Parathyroid adenoma (tissue), 2 donors: ENCODE data around the gene PEAK1.

Experiments used
- H2AFZ ChIP-seq: fragments of 300-600 bp; sonication (generic); one replicate; pipeline ENCODE4 v1.7.0; 2017; ENCODE audit warnings: antibody characterized with exemption, mild to moderate bottlenecking
- H3K27ac ChIP-seq: fragments of 300-600 bp; sonication (generic); one replicate; pipeline ENCODE4 v1.7.0; 2017
- H3K27me3 ChIP-seq: fragments of 300-600 bp; sonication (generic); one replicate; pipeline ENCODE4 v1.7.0; 2017; ENCODE audit warnings: low read length; ENCODE audit not compliant: control insufficient read depth, insufficient read depth
- H3K36me3 ChIP-seq: fragments of 300-600 bp; sonication (generic); one replicate; pipeline ENCODE4 v1.7.0; 2017; ENCODE audit warnings: low read length; ENCODE audit not compliant: control insufficient read depth, insufficient read depth
- H3K4me1 ChIP-seq: fragments of 300-600 bp; sonication (generic); one replicate; pipeline ENCODE4 v1.7.0; 2017; ENCODE audit warnings: control low read depth
- H3K4me2 ChIP-seq: fragments of 300-600 bp; sonication (generic); one replicate; pipeline ENCODE4 v1.7.0; 2017; ENCODE audit warnings: low read length
- H3K4me3 ChIP-seq: fragments of 300-600 bp; sonication (generic); one replicate; pipeline ENCODE4 v1.7.0; 2017; ENCODE audit warnings: low read depth, low read length
- H3K79me2 ChIP-seq: fragments of 300-600 bp; sonication (generic); one replicate; pipeline ENCODE4 v1.7.0; 2017; ENCODE audit warnings: control low read depth
- H3K9ac ChIP-seq: fragments of 300-600 bp; sonication (generic); one replicate; pipeline ENCODE4 v1.7.0; 2017; ENCODE audit warnings: mild to moderate bottlenecking
- H3K9me3 ChIP-seq: fragments of 300-600 bp; sonication (generic); one replicate; pipeline ENCODE4 v1.7.0; 2017; ENCODE audit warnings: low read length; ENCODE audit not compliant: control insufficient read depth
- TF ChIP-seq, protein P1 (sequence below): fragments of 300-600 bp; sonication (generic); IDR thresholded peaks from one replicate; pipeline ENCODE4 v1.7.0; 2017; ENCODE audit warnings: antibody characterized with exemption, mild to moderate bottlenecking
- donor health status: primary hyperparathyroidism.

The PEAK1 gene

DNA sequence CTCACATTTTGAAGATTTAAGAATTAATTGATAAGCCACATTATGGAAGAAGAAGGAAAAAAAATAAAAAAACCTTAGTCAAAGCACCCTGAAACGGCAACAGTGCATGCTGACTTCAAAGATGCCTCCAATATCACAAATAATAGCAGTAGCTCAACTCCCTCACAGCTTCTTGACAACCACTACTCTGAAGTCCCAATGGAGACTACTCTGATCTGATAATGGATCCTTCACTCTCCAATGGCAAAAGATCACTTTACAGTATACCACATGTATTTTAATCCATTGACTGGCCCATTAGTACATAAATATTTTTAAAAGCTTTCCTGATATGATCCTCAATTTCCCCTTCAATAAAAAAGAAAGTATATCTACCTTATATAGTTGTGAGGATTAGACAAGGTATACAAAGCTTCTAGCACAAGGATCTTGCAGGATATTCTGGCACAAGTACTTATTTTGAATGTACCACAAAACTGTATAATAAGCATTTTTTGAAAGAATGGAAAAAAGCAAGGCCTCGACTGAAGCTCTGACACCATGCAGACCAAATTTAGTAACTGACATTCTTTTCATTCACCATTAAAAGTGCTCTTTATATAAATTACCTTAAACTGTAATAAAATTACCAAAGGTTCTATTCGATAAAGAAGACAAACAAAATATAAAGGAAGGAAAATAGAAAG, 91.9 kb downstream of the PEAK1 start:
- H2AFZ ChIP-seq, result no peak overlapping the region
- no peaks in the 10 kb centered on the region for H3K79me2 ChIP-seq
- H3K27ac ChIP-seq, result no peak overlapping the region
- TF ChIP-seq, protein P1, sequence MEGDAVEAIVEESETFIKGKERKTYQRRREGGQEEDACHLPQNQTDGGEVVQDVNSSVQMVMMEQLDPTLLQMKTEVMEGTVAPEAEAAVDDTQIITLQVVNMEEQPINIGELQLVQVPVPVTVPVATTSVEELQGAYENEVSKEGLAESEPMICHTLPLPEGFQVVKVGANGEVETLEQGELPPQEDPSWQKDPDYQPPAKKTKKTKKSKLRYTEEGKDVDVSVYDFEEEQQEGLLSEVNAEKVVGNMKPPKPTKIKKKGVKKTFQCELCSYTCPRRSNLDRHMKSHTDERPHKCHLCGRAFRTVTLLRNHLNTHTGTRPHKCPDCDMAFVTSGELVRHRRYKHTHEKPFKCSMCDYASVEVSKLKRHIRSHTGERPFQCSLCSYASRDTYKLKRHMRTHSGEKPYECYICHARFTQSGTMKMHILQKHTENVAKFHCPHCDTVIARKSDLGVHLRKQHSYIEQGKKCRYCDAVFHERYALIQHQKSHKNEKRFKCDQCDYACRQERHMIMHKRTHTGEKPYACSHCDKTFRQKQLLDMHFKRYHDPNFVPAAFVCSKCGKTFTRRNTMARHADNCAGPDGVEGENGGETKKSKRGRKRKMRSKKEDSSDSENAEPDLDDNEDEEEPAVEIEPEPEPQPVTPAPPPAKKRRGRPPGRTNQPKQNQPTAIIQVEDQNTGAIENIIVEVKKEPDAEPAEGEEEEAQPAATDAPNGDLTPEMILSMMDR, result no peak
- no peaks in the 10 kb centered on the region for H3K36me3 ChIP-seq
- no peaks in the 10 kb centered on the region for H3K9me3 ChIP-seq
- H3K4me3 ChIP-seq, result no peak overlapping the region
- no peak overlapping the region for H3K9ac ChIP-seq
- no peaks in the 10 kb centered on the region for H3K4me1 ChIP-seq
- no peak overlapping the region for H3K4me2 ChIP-seq
- H3K27me3 ChIP-seq, result no peaks in the 10 kb centered on the region

DNA sequence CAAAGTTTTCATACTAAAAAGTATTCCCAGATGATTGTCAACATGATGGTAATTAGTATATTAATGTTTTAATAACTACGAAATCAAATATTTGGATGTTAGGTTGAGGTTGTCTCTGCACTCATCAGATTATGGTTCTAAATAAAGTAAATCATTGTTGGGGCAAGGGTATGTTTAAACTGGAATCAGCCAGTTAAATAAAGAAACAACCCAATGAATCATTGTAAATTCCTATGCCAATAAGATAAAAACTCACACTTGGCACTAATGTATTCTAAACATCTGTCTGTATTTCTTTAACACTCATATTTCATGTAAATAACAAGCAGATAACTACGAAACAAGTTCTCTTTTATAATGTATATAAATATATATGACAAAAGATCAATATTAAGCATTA, 92.7 kb downstream of the PEAK1 start:
- Histone ChIP-seq H3K4me2 (no peak overlapping the region), H3K36me3 (no peaks in the 10 kb centered on the region), H3K9me3 (no peaks in the 10 kb centered on the region), H2AFZ (no peak overlapping the region), H3K4me1 (no peaks in the 10 kb centered on the region), H3K27ac (no peak overlapping the region), H3K9ac (no peak overlapping the region), H3K4me3 (no peak overlapping the region), H3K79me2 (no peaks in the 10 kb centered on the region), H3K27me3 (no peaks in the 10 kb centered on the region)
- TF ChIP-seq, protein P1, result no peak

DNA sequence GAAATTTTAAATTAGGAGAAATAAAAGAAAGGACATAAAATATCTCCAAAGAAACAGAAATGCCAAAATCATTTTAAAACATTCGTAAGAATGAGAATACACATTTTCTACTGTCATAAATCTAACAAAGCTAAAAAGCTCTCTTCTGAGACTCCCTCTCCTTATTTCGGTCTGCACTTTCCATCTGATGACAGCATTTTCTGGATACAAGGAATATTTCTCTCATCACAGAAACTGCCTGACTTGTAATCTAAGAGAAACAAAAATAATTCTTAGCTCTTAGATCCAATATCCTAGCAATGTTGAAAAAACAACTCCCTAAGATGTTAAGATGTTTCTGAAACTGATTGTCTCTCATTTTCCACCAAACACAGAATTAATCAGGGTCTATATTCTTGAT, 93.5 kb downstream of the PEAK1 start:
- Histone ChIP-seq H3K27me3 (no peaks in the 10 kb centered on the region), H3K4me3 (no peak overlapping the region), H2AFZ (no peak overlapping the region), H3K79me2 (no peaks in the 10 kb centered on the region), H3K36me3 (no peaks in the 10 kb centered on the region), H3K9me3 (no peaks in the 10 kb centered on the region), H3K9ac (no peak overlapping the region), H3K4me1 (no peaks in the 10 kb centered on the region), H3K27ac (no peak overlapping the region), H3K4me2 (no peak overlapping the region)
- TF ChIP-seq, protein P1, result no peak

DNA sequence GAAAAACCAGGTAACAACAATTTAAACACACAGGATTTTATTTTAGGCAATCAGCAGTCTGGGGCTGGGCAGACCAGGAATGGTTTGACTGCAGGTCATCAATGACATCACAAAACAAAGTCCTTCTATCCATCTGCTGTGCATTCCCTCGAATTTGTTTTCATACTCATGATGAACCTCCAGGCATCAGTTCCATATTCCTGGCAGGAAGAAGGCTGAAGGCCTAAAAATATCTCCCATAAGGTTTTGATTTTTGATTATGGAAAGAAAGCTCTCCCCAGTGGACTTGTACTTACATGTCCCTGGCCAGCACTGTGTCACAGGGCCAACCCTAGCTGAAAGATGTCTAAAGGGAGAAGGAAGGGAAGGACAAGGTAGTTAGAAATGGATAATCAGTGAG, 107.4 kb downstream of the PEAK1 start:
- Histone ChIP-seq H2AFZ (no peak overlapping the region), H3K27ac (no peak overlapping the region), H3K4me2 (no peak overlapping the region), H3K27me3 (no peaks in the 10 kb centered on the region), H3K4me3 (no peak overlapping the region), H3K9me3 (no peaks in the 10 kb centered on the region), H3K36me3 (no peaks in the 10 kb centered on the region), H3K4me1 (no peaks in the 10 kb centered on the region), H3K9ac (no peak overlapping the region), H3K79me2 (no peaks in the 10 kb centered on the region)
- TF ChIP-seq, protein P1, result no peak
